NB4 (cell line): ENCODE results near the gene IRX4.

Experiments
- MYC ChIP-seq: IDR thresholded peaks from 2 replicates; pipeline ENCODE4 v1.6.1; 2011; ENCODE audit warnings: low read depth, low read length
- POLR2A ChIP-seq: IDR thresholded peaks from 2 replicates; pipeline ENCODE4 v1.6.1; 2011; ENCODE audit warnings: mild to moderate bottlenecking; ENCODE audit not compliant: insufficient read length; ENCODE audit errors: extremely low read depth
- TF ChIP-seq, protein P1 (sequence below): IDR thresholded peaks from one replicate; pipeline ENCODE4 v1.5.1; 2012; ENCODE audit warnings: low read depth, low read length

DNA sequence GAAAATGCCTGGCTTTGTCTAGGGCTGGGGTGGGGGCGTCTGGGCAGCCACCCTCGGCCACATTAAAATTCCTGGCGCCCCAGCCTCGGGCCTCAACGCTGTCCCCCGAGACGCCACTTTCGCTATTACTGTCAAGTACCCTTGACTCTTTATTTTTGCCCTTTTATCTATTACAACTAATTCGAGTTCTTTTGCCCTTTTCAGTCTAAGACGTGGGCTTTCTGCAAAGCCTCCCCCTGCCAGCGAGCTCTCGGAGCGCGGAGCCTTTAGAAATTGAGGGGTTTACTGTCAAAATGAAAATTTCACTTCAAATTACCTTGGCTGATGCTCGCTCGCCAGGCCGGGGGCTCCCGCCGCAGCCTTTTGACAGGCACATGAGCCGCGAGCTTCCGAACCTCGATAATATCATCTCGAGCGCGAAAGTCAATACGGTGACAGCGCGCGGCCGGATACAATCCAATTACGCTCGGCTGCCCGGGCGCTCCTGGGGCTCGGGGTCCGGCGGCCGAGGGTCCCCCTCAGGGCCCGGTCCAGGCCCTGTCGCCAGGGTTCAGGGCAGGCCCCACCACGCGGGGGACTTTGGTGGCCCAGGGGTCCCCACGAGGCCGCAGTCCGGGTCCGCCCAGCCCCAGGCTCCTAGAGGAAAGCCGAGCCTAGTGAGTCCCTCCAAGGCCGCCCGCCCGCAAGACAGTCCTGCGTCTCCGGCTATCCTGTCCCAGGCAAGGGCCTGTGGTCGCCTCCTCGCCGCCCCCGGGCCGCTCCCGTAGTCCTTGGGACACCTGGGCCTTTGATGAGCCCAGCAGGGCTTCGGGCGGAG lies 6.7 kb downstream of the IRX4 start:
- TF ChIP-seq MYC (no peak), POLR2A (no peak)
- TF ChIP-seq, protein P1, sequence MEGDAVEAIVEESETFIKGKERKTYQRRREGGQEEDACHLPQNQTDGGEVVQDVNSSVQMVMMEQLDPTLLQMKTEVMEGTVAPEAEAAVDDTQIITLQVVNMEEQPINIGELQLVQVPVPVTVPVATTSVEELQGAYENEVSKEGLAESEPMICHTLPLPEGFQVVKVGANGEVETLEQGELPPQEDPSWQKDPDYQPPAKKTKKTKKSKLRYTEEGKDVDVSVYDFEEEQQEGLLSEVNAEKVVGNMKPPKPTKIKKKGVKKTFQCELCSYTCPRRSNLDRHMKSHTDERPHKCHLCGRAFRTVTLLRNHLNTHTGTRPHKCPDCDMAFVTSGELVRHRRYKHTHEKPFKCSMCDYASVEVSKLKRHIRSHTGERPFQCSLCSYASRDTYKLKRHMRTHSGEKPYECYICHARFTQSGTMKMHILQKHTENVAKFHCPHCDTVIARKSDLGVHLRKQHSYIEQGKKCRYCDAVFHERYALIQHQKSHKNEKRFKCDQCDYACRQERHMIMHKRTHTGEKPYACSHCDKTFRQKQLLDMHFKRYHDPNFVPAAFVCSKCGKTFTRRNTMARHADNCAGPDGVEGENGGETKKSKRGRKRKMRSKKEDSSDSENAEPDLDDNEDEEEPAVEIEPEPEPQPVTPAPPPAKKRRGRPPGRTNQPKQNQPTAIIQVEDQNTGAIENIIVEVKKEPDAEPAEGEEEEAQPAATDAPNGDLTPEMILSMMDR = no peak
